GM13977 (cell line): Measurements from ENCODE around the gene SYNPO.

ENCODE experiments used
- DNase-seq: peaks from one replicate; pipeline ENCODE4 v3.0.0; 2012; ENCODE audit warnings: low spot score
- CTCF ChIP-seq: IDR thresholded peaks from 2 replicates; pipeline ENCODE4 v1.5.1; 2012; ENCODE audit warnings: mild to moderate bottlenecking, control low read depth; ENCODE audit not compliant: insufficient read depth; ENCODE audit errors: extremely low read depth, missing control alignments
- in situ Hi-C: fragments of 300-500 bp; cut with MboI; formaldehyde crosslinking; loops from one replicate; pipeline ENCODE4 v1.12.0; 2022; ENCODE audit warnings: low sequenced_read_pairs, low pct_unique_long_range_greater_than_20kb, mixed read lengths, inconsistent platforms; ENCODE audit not compliant: unreplicated experiment

SYNPO gene

GRCh38 chr5:150642991-150643710 is 2.7 kb downstream of the SYNPO start:
- in situ Hi-C loops, result loop anchor here (10.0 kb wide), 1 partner anchor 78 kb away; no protein-coding TSS in a partner anchor
- no peak for TF ChIP-seq CTCF
- no peak for DNase-seq

DNA sequence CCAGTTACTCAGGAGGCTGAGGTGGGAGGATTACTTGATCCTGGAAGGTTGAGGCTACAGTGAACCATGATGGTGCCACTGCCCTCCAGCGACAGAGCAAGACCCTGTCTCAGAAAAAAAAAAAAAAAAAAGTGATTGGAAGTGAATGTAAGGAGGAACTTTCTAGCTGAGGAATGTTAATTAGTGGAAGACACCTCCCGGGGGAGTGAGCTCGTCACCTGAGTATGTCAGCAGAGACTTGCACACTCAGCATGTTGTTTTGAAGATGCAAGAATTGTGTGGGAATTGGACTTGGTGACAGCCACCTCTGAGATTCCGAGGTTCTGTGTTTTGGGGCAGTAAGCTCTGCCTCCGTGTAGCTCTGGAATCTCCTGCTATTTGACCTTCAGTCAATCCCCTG is 3.6 kb downstream of the SYNPO start:
- no peak for TF ChIP-seq CTCF
- DNase-seq, result no peak

GRCh38 chr5:150644514-150644913 is 4.1 kb downstream of the SYNPO start:
- DNase-seq, result no peak
- in situ Hi-C loops, result loop anchor here (10.0 kb wide), 1 partner anchor 80 kb away; no protein-coding TSS in a partner anchor

More for the DNA sequence above, 3.6 kb downstream of the SYNPO start:
- in situ Hi-C loops, result loop anchor here (10.0 kb wide), 1 partner anchor 79 kb away; no protein-coding TSS in a partner anchor

GRCh38 chr5:150645070-150645700 is 4.7 kb downstream of the SYNPO start:
- in situ Hi-C loops, result loop anchor here (10.0 kb wide), 1 partner anchor 80 kb away; no protein-coding TSS in a partner anchor
- no peak for DNase-seq
- no peak for TF ChIP-seq CTCF

More at GRCh38 chr5:150644514-150644913, 4.1 kb downstream of the SYNPO start:
- no peak for TF ChIP-seq CTCF

- DNase-seq, result no peak
- TF ChIP-seq CTCF, result no peak
- in situ Hi-C loops, result loop anchor here (10.0 kb wide), 1 partner anchor 83 kb away; no protein-coding TSS in a partner anchor
Observed at GRCh38 chr5:150647275-150648251, 7.1 kb downstream of the SYNPO start.
